Mesothelial cell of epicardium (in vitro differentiated cells): ENCODE measurements around the gene RBM10. TPM values are rescaled to one million over a fixed set of nuclear protein-coding genes. Genes with fewer than 3 reads are reported as not detected.

Source experiments
- DNase-seq, 2 experiments: peaks; one replicate each; pipeline ENCODE4 v3.0.0; 2021; ENCODE audit warnings: low spot score in 2 of 2; ENCODE audit not compliant: unreplicated experiment in 2 of 2
- H3K27ac Mint-ChIP-seq: 2 replicates; pipeline ENCODE4 v1.8.0; 2021; ENCODE audit warnings: mixed read lengths
- H3K27me3 Mint-ChIP-seq: 2 replicates; pipeline ENCODE4 v1.8.0; 2021; ENCODE audit warnings: low read depth, mixed read lengths
- H3K36me3 Mint-ChIP-seq: 2 replicates; pipeline ENCODE4 v1.8.0; 2021; ENCODE audit warnings: mixed read lengths
- H3K4me1 Mint-ChIP-seq: 2 replicates; pipeline ENCODE4 v1.8.0; 2021; ENCODE audit warnings: mixed read lengths
- H3K4me3 Mint-ChIP-seq: 2 replicates; pipeline ENCODE4 v1.8.0; 2021; ENCODE audit warnings: mild to moderate bottlenecking, moderate library complexity, mixed read lengths
- H3K9me3 Mint-ChIP-seq: 2 replicates; pipeline ENCODE4 v1.8.0; 2021; ENCODE audit warnings: mixed read lengths
- CTCF ChIP-seq: fragments of 200-600 bp; sonication (generic); IDR thresholded peaks from one replicate; pipeline ENCODE4 v1.5.0; 2021; ENCODE audit warnings: antibody characterized with exemption; ENCODE audit not compliant: unreplicated experiment
- total RNA-seq: library from RNA; stranded (reverse); gene quantifications from 3 replicates; pipeline ENCODE4 v1.2.1, GENCODE V29; 2021

Gene RBM10
- total RNA-seq, 1 donor from 2014 or later: 58.7 TPM

- TF ChIP-seq CTCF: no peak
Measured at GRCh38 chrX:47180346-47180745, 35.3 kb downstream of the RBM10 start.

GRCh38 chrX:47181301-47181700 is 36.3 kb downstream of the RBM10 start:
- no peak for TF ChIP-seq CTCF
- no peak for DNase-seq
- Mint-ChIP-seq H3K4me1 (no peaks in the 10 kb centered on the region), H3K9me3 (no peaks in the 10 kb centered on the region), H3K4me3 (no peak overlapping the region), H3K27me3 (no peaks in the 10 kb centered on the region), H3K27ac (no peak overlapping the region), H3K36me3 (peaks cover 21% of the 10 kb centered on the region)

More at GRCh38 chrX:47180346-47180745, 35.3 kb downstream of the RBM10 start:
- peaks cover 19% of the 10 kb centered on the region for H3K36me3 Mint-ChIP-seq
- no peaks in the 10 kb centered on the region for H3K4me1 Mint-ChIP-seq
- H3K4me3 Mint-ChIP-seq: no peak overlapping the region
- H3K27ac Mint-ChIP-seq: no peak overlapping the region
- no peaks in the 10 kb centered on the region for H3K9me3 Mint-ChIP-seq
- no peak for DNase-seq
- H3K27me3 Mint-ChIP-seq: no peaks in the 10 kb centered on the region

- H3K4me1 Mint-ChIP-seq: no peaks in the 10 kb centered on the region
- H3K27ac Mint-ChIP-seq: no peak overlapping the region
- H3K36me3 Mint-ChIP-seq: peaks cover 21% of the 10 kb centered on the region
- DNase-seq: no peak
- no peaks in the 10 kb centered on the region for H3K27me3 Mint-ChIP-seq
- H3K4me3 Mint-ChIP-seq: no peak overlapping the region
- H3K9me3 Mint-ChIP-seq: no peaks in the 10 kb centered on the region
- no peak for TF ChIP-seq CTCF
Measured at GRCh38 chrX:47182106-47182700, 37.2 kb downstream of the RBM10 start.

GRCh38 chrX:47184486-47184885 is 39.5 kb downstream of the RBM10 start:
- DNase-seq: no peak
- no peak overlapping the region for H3K27ac Mint-ChIP-seq
- no peak for TF ChIP-seq CTCF
- no peaks in the 10 kb centered on the region for H3K27me3 Mint-ChIP-seq
- no peak overlapping the region for H3K4me3 Mint-ChIP-seq
- peaks cover 12% of the 10 kb centered on the region for H3K36me3 Mint-ChIP-seq
- no peaks in the 10 kb centered on the region for H3K9me3 Mint-ChIP-seq
- no peaks in the 10 kb centered on the region for H3K4me1 Mint-ChIP-seq

GRCh38 chrX:47185241-47185640 is 40.2 kb downstream of the RBM10 start:
- DNase-seq: no peak
- Mint-ChIP-seq H3K36me3 (peaks cover 12% of the 10 kb centered on the region), H3K4me3 (no peak overlapping the region), H3K9me3 (no peaks in the 10 kb centered on the region), H3K27me3 (no peaks in the 10 kb centered on the region), H3K27ac (no peak overlapping the region), H3K4me1 (no peaks in the 10 kb centered on the region)
- TF ChIP-seq CTCF: no peak
